B cell (primary cell): ENCODE data around the gene CLASRP.

Experiments
- EZH2 ChIP-seq: IDR thresholded peaks from 2 replicates; pipeline ENCODE4 v1.6.1; 2012; ENCODE audit warnings: borderline replicate concordance, low read depth, mild to moderate bottlenecking, moderate library complexity, low read length; ENCODE audit not compliant: insufficient read depth, poor library complexity, severe bottlenecking
- TF ChIP-seq, protein P1 (sequence below): fragments of 200-600 bp; IDR thresholded peaks from one replicate; pipeline ENCODE4 v1.8.0; 2022; ENCODE audit warnings: antibody characterized with exemption, mild to moderate bottlenecking

DNA sequence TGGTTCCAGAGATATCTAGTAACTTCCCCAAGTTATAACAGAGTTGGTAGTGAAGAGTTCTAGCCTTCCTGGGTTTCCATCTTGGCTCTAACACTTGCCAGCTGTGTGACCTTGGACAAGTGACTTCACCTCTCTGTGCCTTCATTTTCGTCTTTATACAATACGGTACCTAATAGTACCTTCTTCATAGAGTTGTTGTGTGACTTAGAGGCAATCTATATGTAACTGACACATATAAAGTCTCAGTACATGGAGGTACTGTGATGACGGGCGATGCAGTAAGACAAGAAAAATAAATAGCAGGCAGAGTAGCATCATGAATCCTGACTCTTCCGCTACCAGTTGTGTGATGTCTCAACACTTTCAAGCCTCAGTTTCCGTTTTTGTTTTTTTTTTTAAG, 8.0 kb upstream of the CLASRP start:
- TF ChIP-seq, protein P1, sequence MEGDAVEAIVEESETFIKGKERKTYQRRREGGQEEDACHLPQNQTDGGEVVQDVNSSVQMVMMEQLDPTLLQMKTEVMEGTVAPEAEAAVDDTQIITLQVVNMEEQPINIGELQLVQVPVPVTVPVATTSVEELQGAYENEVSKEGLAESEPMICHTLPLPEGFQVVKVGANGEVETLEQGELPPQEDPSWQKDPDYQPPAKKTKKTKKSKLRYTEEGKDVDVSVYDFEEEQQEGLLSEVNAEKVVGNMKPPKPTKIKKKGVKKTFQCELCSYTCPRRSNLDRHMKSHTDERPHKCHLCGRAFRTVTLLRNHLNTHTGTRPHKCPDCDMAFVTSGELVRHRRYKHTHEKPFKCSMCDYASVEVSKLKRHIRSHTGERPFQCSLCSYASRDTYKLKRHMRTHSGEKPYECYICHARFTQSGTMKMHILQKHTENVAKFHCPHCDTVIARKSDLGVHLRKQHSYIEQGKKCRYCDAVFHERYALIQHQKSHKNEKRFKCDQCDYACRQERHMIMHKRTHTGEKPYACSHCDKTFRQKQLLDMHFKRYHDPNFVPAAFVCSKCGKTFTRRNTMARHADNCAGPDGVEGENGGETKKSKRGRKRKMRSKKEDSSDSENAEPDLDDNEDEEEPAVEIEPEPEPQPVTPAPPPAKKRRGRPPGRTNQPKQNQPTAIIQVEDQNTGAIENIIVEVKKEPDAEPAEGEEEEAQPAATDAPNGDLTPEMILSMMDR, result no peak
- no peak for TF ChIP-seq EZH2
